ENCODE measurements around the gene PCBP3.
A peak's percentile ranks its signal among the peaks of the same experiment; 100 is the strongest.

DNA sequence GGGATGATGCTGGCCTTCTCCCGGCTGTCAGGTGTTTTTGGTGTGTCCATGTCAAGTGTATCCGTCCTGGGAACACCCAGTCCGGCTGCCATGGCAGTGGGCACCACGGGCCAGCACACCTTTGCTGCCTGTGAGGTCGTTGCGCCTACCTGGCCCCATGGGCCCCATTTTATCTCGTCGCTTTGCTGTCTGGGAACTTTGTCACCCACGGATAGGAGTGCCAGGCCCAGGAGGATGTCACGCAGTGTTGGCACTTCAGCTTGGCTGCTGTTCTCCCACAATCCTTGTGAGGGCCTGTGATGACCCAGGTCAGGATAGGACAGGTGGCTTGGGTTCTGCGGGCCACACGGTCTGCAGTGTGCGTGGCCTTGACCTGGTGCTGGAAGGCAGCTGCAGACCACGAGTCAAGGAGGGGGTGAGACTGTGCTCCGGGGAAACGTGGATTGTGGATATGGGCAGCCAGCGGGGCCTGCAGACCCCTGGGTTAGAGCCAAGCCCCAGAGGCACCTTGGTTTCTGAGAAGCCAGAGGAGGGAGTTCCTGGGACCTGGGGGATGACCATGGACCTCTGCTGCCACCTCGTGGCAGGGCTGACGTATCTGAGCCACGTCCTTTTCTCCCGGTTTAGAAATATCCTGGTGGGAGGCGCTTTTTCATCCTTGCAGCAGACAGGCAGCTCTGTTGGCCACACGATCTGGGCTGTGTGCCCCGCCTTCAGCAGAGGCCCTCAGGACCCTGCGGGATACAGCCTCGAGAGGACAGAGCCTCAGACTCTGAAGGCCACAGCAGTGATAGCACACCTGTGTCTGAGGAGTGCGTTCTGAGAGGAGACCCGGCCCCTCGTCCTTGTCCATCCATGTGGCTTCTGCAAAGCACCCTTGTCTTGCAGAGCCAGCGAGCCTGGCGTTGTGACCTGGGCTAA, 176.9 kb downstream of the PCBP3 start:
- TF ChIP-seq, protein P1, sequence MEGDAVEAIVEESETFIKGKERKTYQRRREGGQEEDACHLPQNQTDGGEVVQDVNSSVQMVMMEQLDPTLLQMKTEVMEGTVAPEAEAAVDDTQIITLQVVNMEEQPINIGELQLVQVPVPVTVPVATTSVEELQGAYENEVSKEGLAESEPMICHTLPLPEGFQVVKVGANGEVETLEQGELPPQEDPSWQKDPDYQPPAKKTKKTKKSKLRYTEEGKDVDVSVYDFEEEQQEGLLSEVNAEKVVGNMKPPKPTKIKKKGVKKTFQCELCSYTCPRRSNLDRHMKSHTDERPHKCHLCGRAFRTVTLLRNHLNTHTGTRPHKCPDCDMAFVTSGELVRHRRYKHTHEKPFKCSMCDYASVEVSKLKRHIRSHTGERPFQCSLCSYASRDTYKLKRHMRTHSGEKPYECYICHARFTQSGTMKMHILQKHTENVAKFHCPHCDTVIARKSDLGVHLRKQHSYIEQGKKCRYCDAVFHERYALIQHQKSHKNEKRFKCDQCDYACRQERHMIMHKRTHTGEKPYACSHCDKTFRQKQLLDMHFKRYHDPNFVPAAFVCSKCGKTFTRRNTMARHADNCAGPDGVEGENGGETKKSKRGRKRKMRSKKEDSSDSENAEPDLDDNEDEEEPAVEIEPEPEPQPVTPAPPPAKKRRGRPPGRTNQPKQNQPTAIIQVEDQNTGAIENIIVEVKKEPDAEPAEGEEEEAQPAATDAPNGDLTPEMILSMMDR (IDR thresholded peaks at IDR 0.05), result peak; percentile 72 to 87 (median 82)
- no peak for TF ChIP-seq POLR2A (IDR thresholded peaks at IDR 0.05)
